Prostate gland (tissue), 2 donors: ENCODE measurements around the gene RPP14. TPM values are rescaled to one million over a fixed set of nuclear protein-coding genes. Genes with fewer than 3 reads are reported as not detected.
"Not testable (repeated sequence)": the region's sequence is repeated elsewhere in the genome, so short reads cannot be mapped to it uniquely, and the experiment has no call there.

Experiments used
- DNase-seq: peaks from one replicate; pipeline ENCODE4 v3.0.0-alpha.2; 2019; ENCODE audit warnings: low spot score
- H3K27ac ChIP-seq, 2 donors: fragments of 200-600 bp; sonication (generic); 2 replicates each; pipeline ENCODE4 v1.5.1; 2017 to 2019
- H3K27me3 ChIP-seq: fragments of 200-600 bp; sonication (generic); replicated peaks from 2 replicates; pipeline ENCODE4 v1.5.1; 2019; ENCODE audit not compliant: insufficient read depth
- H3K36me3 ChIP-seq, 2 donors: fragments of 200-600 bp; sonication (generic); 1 replicate in 1 of 2; 2 replicates in 1 of 2; pipeline versions ENCODE4 v1.5.1 to v1.8.1; 2017 to 2019
- H3K4me1 ChIP-seq: fragments of 200-600 bp; sonication (generic); replicated peaks from 2 replicates; pipeline ENCODE4 v1.5.1; 2019
- H3K4me3 ChIP-seq, 2 donors: fragments of 200-600 bp; sonication (generic); 2 replicates each; pipeline ENCODE4 v1.5.1; 2017 to 2019
- H3K9me3 ChIP-seq: fragments of 200-600 bp; sonication (generic); 2 replicates; pipeline ENCODE4 v1.5.1; 2017
- POLR2A ChIP-seq: fragments of 450-650 bp; IDR thresholded peaks from one replicate; pipeline ENCODE4 v1.6.1; 2016; ENCODE audit warnings: antibody characterized with exemption, mild to moderate bottlenecking
- POLR2AphosphoS5 ChIP-seq: sonication (generic); formaldehyde crosslinking; IDR thresholded peaks from one replicate; pipeline ENCODE4 v1.6.1; 2017; ENCODE audit warnings: antibody characterized with exemption
- WGBS: methylation state at CpG from one replicate; pipeline ENCODE4 v1.1.5; 2018; 5-methylcytosine and 5-hydroxymethylcytosine counted together
- intact Hi-C: fragments of 100-400 bp; cut with DNase I; formaldehyde crosslinking; loops from one replicate; pipeline ENCODE4 v1.14.2; 2022
- total RNA-seq, 2 donors: library from RNA; depleted of rRNA; stranded (reverse); fragments of >200 nt; gene quantifications; one replicate each; pipeline ENCODE4 v1.1.0, GENCODE V29; 2016
- TF ChIP-seq, protein P1 (sequence below), 4 experiments: fragments of 200-600 bp in 2 of 4; fragments of 450-650 bp in 2 of 4; sonication (generic) in 2 of 4; IDR thresholded peaks; 1 replicate in 3 of 4; 2 replicates in 1 of 4; pipeline ENCODE4 v1.5.1; 2016 to 2019; ENCODE audit warnings: antibody characterized with exemption in 4 of 4, mild to moderate bottlenecking in 2 of 4, moderate library complexity in 2 of 4

RPP14 gene
- total RNA-seq, 2 donors from 2014 or later, result 7.1 to 12.5 TPM

DNA sequence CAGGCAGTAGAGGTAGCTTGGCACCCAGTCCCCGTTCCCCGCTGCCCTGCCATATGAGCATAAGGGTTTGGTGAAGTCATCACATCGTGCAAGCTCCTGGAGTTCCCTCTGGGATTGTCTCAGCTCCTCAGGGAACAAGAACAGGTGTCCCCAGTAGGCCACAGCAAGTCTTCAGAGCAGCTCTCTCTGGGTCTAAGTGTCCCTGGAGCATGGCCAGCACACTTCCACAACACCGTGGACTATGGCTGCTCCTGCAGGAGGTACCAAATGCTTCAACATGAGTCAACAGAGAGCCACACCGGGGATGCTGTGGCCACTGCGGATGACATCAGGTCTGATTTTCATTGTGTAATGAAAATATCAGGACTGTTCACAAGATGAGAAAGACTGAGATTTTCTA is 45.3 kb upstream of the RPP14 start:
- Histone ChIP-seq H3K27me3 (no peaks in the 10 kb centered on the region), H3K9me3 (no peaks in the 10 kb centered on the region), H3K27ac (no peak overlapping the region), H3K4me1 (no peaks in the 10 kb centered on the region), H3K36me3 (no peaks in the 10 kb centered on the region), H3K4me3 (no peak overlapping the region)
- TF ChIP-seq POLR2AphosphoS5 (no peak), POLR2A (no peak)
- TF ChIP-seq, protein P1, sequence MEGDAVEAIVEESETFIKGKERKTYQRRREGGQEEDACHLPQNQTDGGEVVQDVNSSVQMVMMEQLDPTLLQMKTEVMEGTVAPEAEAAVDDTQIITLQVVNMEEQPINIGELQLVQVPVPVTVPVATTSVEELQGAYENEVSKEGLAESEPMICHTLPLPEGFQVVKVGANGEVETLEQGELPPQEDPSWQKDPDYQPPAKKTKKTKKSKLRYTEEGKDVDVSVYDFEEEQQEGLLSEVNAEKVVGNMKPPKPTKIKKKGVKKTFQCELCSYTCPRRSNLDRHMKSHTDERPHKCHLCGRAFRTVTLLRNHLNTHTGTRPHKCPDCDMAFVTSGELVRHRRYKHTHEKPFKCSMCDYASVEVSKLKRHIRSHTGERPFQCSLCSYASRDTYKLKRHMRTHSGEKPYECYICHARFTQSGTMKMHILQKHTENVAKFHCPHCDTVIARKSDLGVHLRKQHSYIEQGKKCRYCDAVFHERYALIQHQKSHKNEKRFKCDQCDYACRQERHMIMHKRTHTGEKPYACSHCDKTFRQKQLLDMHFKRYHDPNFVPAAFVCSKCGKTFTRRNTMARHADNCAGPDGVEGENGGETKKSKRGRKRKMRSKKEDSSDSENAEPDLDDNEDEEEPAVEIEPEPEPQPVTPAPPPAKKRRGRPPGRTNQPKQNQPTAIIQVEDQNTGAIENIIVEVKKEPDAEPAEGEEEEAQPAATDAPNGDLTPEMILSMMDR (IDR thresholded peaks at IDR 0.05), result no peak
- intact Hi-C loops, result no loop called here
- no peak for DNase-seq
- 58% methylated on average over 6 of the region's 6 CpGs for WGBS

GRCh38 chr3:58261954-58262666 is 43.9 kb upstream of the RPP14 start:
- Histone ChIP-seq H3K9me3 (no peaks in the 10 kb centered on the region), H3K4me3 (no peak overlapping the region), H3K27ac (no peak overlapping the region), H3K4me1 (no peaks in the 10 kb centered on the region), H3K27me3 (no peaks in the 10 kb centered on the region), H3K36me3 (no peaks in the 10 kb centered on the region)
- intact Hi-C loops, result no loop called here
- TF ChIP-seq POLR2A (no peak), POLR2AphosphoS5 (no peak)
- TF ChIP-seq, protein P1 (IDR thresholded peaks at IDR 0.05), result no peak
- WGBS, result 60% methylated on average over 3 of the region's 3 CpGs
- DNase-seq, result no peak

- Histone ChIP-seq H3K27ac (no peak overlapping the region), H3K27me3 (no peaks in the 10 kb centered on the region), H3K9me3 (no peaks in the 10 kb centered on the region), H3K4me3 (no peak overlapping the region), H3K4me1 (no peaks in the 10 kb centered on the region), H3K36me3 (no peaks in the 10 kb centered on the region)
- DNase-seq, result no peak
- 70% methylated on average over 1 of the region's 1 CpG for WGBS
- no peak for TF ChIP-seq POLR2A
- TF ChIP-seq, protein P1 (IDR thresholded peaks at IDR 0.05), result no peak
- TF ChIP-seq POLR2AphosphoS5, result no peak
- intact Hi-C loops, result no loop called here
Measured at GRCh38 chr3:58266577-58266976, 39.5 kb upstream of the RPP14 start.

DNA sequence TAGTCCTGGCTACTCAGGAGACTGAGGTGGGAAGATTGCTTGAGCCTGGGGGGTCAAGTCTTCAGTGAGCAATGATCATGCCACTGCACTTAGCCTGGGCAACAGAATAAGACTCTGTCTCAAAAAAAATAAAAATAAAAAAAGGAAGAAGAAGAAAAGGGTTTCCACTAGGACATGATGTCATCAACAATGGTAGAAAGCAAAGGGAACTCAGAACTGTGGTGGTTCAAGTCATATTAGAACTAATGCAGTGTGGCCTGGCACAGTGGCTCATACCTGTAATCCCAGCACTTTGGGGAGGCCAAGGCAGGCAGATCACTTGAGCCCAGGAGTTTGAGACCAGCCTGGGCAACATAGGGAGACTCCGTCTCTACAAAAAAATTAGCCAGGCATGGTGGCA is 38.5 kb upstream of the RPP14 start:
- DNase-seq, H3K9me3 ChIP-seq, H3K36me3 ChIP-seq, H3K27ac ChIP-seq, H3K4me1 ChIP-seq, H3K27me3 ChIP-seq, intact Hi-C loops, H3K4me3 ChIP-seq: not testable (repeated sequence)
- WGBS, result 92% methylated on average over 1 of the region's 1 CpG

DNA sequence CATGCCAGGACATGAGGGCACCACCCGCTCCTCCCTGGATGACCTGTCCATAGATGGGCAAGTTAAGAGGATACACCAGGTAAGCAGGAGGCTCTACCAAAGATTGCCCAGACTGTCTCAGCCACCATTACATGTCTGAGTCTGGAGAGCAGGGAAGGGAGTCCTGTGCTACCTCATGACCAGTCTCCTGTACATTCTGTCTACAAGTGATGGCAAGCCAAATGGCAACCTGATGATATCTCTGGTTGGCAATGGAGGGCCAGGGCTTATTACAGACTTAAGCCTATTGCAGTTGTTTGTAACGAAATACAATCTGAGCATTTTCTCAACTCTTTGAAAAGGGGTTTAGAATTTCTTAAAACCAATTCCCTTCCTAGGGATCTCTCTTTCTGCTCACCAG is 36.7 kb upstream of the RPP14 start:
- 97% methylated on average over 2 of the region's 2 CpGs for whole genome bisulfite sequencing
- no peaks in the 10 kb centered on the region for H3K36me3 ChIP-seq

More for the DNA sequence above, 36.7 kb upstream of the RPP14 start:
- Histone ChIP-seq H3K4me3 (no peak overlapping the region), H3K4me1 (no peaks in the 10 kb centered on the region), H3K27me3 (no peaks in the 10 kb centered on the region), H3K27ac (no peak overlapping the region), H3K9me3 (no peaks in the 10 kb centered on the region)
- intact Hi-C loops, result no loop called here
- DNase-seq, result no peak
- TF ChIP-seq POLR2A (no peak), POLR2AphosphoS5 (no peak)
- TF ChIP-seq, protein P1 (IDR thresholded peaks at IDR 0.05), result no peak
